K562 (cell line): ENCODE results near the gene GASK1B. TPM values are rescaled to one million over a fixed set of nuclear protein-coding genes. Genes with fewer than 3 reads are reported as not detected.

Source experiments
- ATAC-seq: fragments of 200-7000 bp; cut with Tn5 transposase; 3 replicates; pipeline ENCODE4 v1.9.1; 2020; ENCODE audit warnings: moderate library complexity
- BruUV-seq: library from RNA; stranded (reverse); fragments of 400-500 nt; replicated peaks from 2 replicates; lab custom pipeline; 2021; lab: Mats Ljungman, UMichigan
- CTCF ChIA-PET: fragments of 300-600 bp; formaldehyde crosslinking; extraction: SDS; loops from one replicate; lab custom pipeline; 2021; ENCODE audit warnings: low intra/inter-chr PET ratio; lab: Yijun Ruan, JAX
- POLR2A ChIA-PET: fragments of 300-600, 350-650 bp; sonication (Branson Sonifier 250); formaldehyde crosslinking; extraction: SDS; loops from one replicate; lab custom pipeline; 2021; ENCODE audit warnings: antibody characterized with exemption, inconsistent platforms; lab: Yijun Ruan, JAX
- DNase-seq, 4 experiments: peaks; one replicate each; pipeline versions ENCODE4 v3.0.0 to v3.0.0-alpha.2; 2011 to 2018; ENCODE audit warnings: low spot score in 3 of 4, mixed read lengths in 3 of 4; ENCODE audit errors: extremely low read depth in 1 of 4
- FAIRE-seq: peaks from 2 replicates; lab custom pipeline; 2011; peaks lifted over from hg19 to GRCh38; lab: Jason Lieb, UNC
- H2AFZ ChIP-seq: 2 replicates; pipeline ENCODE4 v1.6.0; 2011; ENCODE audit warnings: low read depth, low read length, control low read depth, inconsistent platforms
- H3K27ac ChIP-seq: fragments of 200-600 bp; 3 replicates; pipeline ENCODE4 v1.8.0; 2011; ENCODE audit warnings: low read depth, mild to moderate bottlenecking, control low read depth, inconsistent platforms, low read length, moderate library complexity, mixed read lengths; ENCODE audit errors: extremely low read depth
- H3K27me3 ChIP-seq, 2 experiments: fragments of 300-600 bp in 1 of 2; 2 replicates in 1 of 2; 3 replicates in 1 of 2; pipeline versions ENCODE4 v1.6.0 to v1.8.0; 2011; ENCODE audit warnings: inconsistent platforms in 2 of 2, low read length in 2 of 2, mild to moderate bottlenecking in 1 of 2, mixed read lengths in 1 of 2, moderate library complexity in 1 of 2; ENCODE audit not compliant: control insufficient read depth in 2 of 2, insufficient read depth in 2 of 2
- H3K36me3 ChIP-seq: fragments of 300-600 bp; 3 replicates; pipeline ENCODE4 v1.8.0; 2011; ENCODE audit warnings: mild to moderate bottlenecking, low read length, inconsistent platforms; ENCODE audit not compliant: control insufficient read depth, insufficient read depth
- H3K4me1 ChIP-seq, 2 experiments: fragments of 200-600 bp in 1 of 2; replicated peaks in 1 of 2; 2 replicates in 1 of 2; 3 replicates in 1 of 2; pipeline versions ENCODE4 v1.5.1 to v1.8.0; 2011; ENCODE audit warnings: inconsistent platforms in 2 of 2, low read length in 2 of 2, mild to moderate bottlenecking in 1 of 2, mixed read lengths in 1 of 2, moderate library complexity in 1 of 2; ENCODE audit not compliant: control insufficient read depth in 2 of 2, insufficient read depth in 2 of 2
- H3K4me2 ChIP-seq: 2 replicates; pipeline ENCODE4 v1.6.1; 2011; ENCODE audit warnings: low read length, control low read depth, inconsistent platforms, mixed read lengths; ENCODE audit not compliant: insufficient read depth
- H3K4me3 ChIP-seq: fragments of 200-600 bp; sonication (generic), shearing (Covaris generic); 2 replicates; pipeline ENCODE4 v1.5.1; 2016; ENCODE audit warnings: control low read depth, inconsistent platforms
- H3K79me2 ChIP-seq: fragments of 200-600 bp; 3 replicates; pipeline ENCODE4 v1.8.0; 2011; ENCODE audit warnings: low read length, inconsistent platforms; ENCODE audit not compliant: control insufficient read depth, insufficient read depth
- H3K9ac ChIP-seq, 2 experiments: 2 replicates each; pipeline versions ENCODE4 v1.6.0 to v1.6.1; 2011; ENCODE audit warnings: low read depth in 2 of 2, low read length in 2 of 2, control low read depth in 1 of 2, inconsistent platforms in 1 of 2, mild to moderate bottlenecking in 1 of 2, mixed read lengths in 1 of 2; ENCODE audit not compliant: insufficient read depth in 1 of 2
- H3K9me1 ChIP-seq: one replicate; pipeline ENCODE4 v1.6.0; 2011; ENCODE audit warnings: inconsistent platforms, mild to moderate bottlenecking, low read length, moderate library complexity; ENCODE audit not compliant: control insufficient read depth, insufficient read depth
- H3K9me3 ChIP-seq: replicated peaks from 2 replicates; pipeline ENCODE4 v1.5.1; 2011; ENCODE audit warnings: low read depth, low read length, inconsistent platforms; ENCODE audit not compliant: control insufficient read depth, insufficient read depth
- H4K20me1 ChIP-seq: replicated peaks from 2 replicates; pipeline ENCODE4 v1.6.1; 2011; ENCODE audit warnings: low read length, inconsistent platforms, mixed read lengths; ENCODE audit not compliant: control insufficient read depth, insufficient read depth
- ARID4B ChIP-seq: sonication (generic); formaldehyde crosslinking; IDR thresholded peaks from 2 replicates; pipeline ENCODE4 v1.8.0; 2022; ENCODE audit warnings: mild to moderate bottlenecking, missing genetic modification reagents
- CBX5 ChIP-seq: IDR thresholded peaks from 2 replicates; pipeline ENCODE4 v1.6.1; 2014; ENCODE audit warnings: low read depth, borderline replicate concordance
- EGR1 ChIP-seq: fragments of 450-650 bp; conservative IDR thresholded peaks from 2 replicates; pipeline ENCODE4 v1.6.1; 2017; ENCODE audit warnings: mild to moderate bottlenecking
- GTF2A2 ChIP-seq: IDR thresholded peaks from 2 replicates; pipeline ENCODE4 v1.6.1; 2016; ENCODE audit warnings: mild to moderate bottlenecking, missing genetic modification characterization, missing compliant biosample characterization
- HBP1 ChIP-seq: fragments of 450-650 bp; formaldehyde crosslinking; IDR thresholded peaks from 2 replicates; pipeline ENCODE4 v1.4.0; 2022; ENCODE audit warnings: missing genetic modification characterization
- POLR3A ChIP-seq: IDR thresholded peaks from 2 replicates; pipeline ENCODE4 v1.6.1; 2011; ENCODE audit warnings: borderline replicate concordance, mild to moderate bottlenecking, moderate library complexity; ENCODE audit not compliant: insufficient read length, insufficient read depth; ENCODE audit errors: extremely low read depth
- RCOR1 ChIP-seq, 2 experiments: IDR thresholded peaks; 2 replicates each; pipeline ENCODE4 v1.6.1; 2012; ENCODE audit warnings: low read depth in 2 of 2, low read length in 2 of 2, borderline replicate concordance in 1 of 2, improper control_type of control experiment in 1 of 2
- SMAD2 ChIP-seq: fragments of 150-350 bp; IDR thresholded peaks from 2 replicates; pipeline ENCODE4 v1.6.1; 2014; ENCODE audit warnings: low read depth, mild to moderate bottlenecking, low read length
- THRAP3 ChIP-seq: fragments of 450-650 bp; IDR thresholded peaks from 2 replicates; pipeline ENCODE4 v1.6.1; 2016; ENCODE audit warnings: mild to moderate bottlenecking, inconsistent platforms, borderline replicate concordance
- ZFP1 ChIP-seq: fragments of 450-650 bp; formaldehyde crosslinking; IDR thresholded peaks from 2 replicates; pipeline ENCODE4 v1.4.0; 2020; ENCODE audit warnings: mild to moderate bottlenecking, mixed read lengths
- ZNF239 ChIP-seq: fragments of 250-450 bp; sonication (Bioruptor Pico); IDR thresholded peaks from 2 replicates; pipeline ENCODE4 v1.4.0; 2020; ENCODE audit warnings: mild to moderate bottlenecking
- WGBS: fragments of 100-300 bp; shearing (Covaris generic); methylation state at CpG from one replicate; pipeline ENCODE4 v1.1.6; 2016; ENCODE audit warnings: low coverage, mixed read lengths; ENCODE audit not compliant: insufficient coverage; ENCODE audit errors: missing lambda C conversion rate; 5-methylcytosine and 5-hydroxymethylcytosine counted together
- in situ Hi-C: fragments of 300-500 bp; cut with MboI; formaldehyde crosslinking; loops from 4 replicates; pipeline ENCODE4 v1.15.0; 2018; ENCODE audit warnings: inconsistent platforms, mixed read lengths
- intact Hi-C: fragments of 100-400 bp; cut with micrococcal nuclease; formaldehyde crosslinking; loops from 2 replicates; pipeline ENCODE4 v1.14.2; 2022
- polyA plus RNA-seq, 8 experiments: library from polyadenylated mRNA; depleted of rRNA in 4 of 8; stranded (reverse) in 5 of 8; unstranded in 3 of 8; fragments of >200 nt; fragmentation: Nextera tagmentation in 2 of 8; fragmentation: Illumina TruSeq in 1 of 8; extraction: Ambion mirVana in 2 of 8; extraction: Trizol in 1 of 8; gene quantifications; 2 replicates each; pipeline versions ENCODE4 v1.2.1 to v1.2.3, GENCODE V29; 2011 to 2014; ENCODE audit warnings: inconsistent platforms in 1 of 8, missing spikeins in 1 of 8
- total RNA-seq, 7 experiments: library from RNA; depleted of rRNA in 6 of 7; stranded (reverse); fragments of >200 nt in 6 of 7; fragmentation: Illumina TruSeq in 2 of 7; extraction: Trizol in 2 of 7; gene quantifications; 2 replicates each; pipeline versions ENCODE4 v1.2.1 to v1.2.3, GENCODE V29; 2011 to 2021; ENCODE audit warnings: low replicate concordance in 1 of 7
- TF ChIP-seq, protein P1 (sequence below): fragments of 450-650 bp; IDR thresholded peaks from 2 replicates; pipeline ENCODE4 v1.6.1; 2016; ENCODE audit warnings: antibody characterized with exemption

GASK1B gene
- total and polyA plus RNA-seq, 9 of the 15 experiments (the other 6 are each of a cell fraction or from before 2014, with no cell fraction given) = 0.13 to 1.2 (median 0.61) TPM

GRCh38 chr4:158195297-158195696, 22.5 kb upstream of the GASK1B start:
- Histone ChIP-seq H3K9ac (no peak overlapping the region), H4K20me1 (no peaks in the 10 kb centered on the region), H3K9me3 (no peaks in the 10 kb centered on the region), H3K36me3 (no peaks in the 10 kb centered on the region), H3K4me2 (no peak overlapping the region), H3K27me3 (no peaks in the 10 kb centered on the region), H3K4me3 (no peak overlapping the region), H2AFZ (no peak overlapping the region), H3K4me1 (no peaks in the 10 kb centered on the region), H3K79me2 (no peaks in the 10 kb centered on the region), H3K9me1 (no peaks in the 10 kb centered on the region), H3K27ac (no peak overlapping the region)
- ChIA-PET POLR2A (no interaction called here), CTCF (interaction anchor here (0.6 to 2.6 kb wide), 3 partner anchors 58 to 61 kb away, joined by 3 to 16 read pairs (median 3); no protein-coding TSS in a partner anchor)
- in situ Hi-C loops = no loop called here
- FAIRE-seq = no peak
- no peak for DNase-seq
- intact Hi-C loops = loop anchor here (10.0 kb wide), 1 partner anchor 430 kb away; no protein-coding TSS in a partner anchor
- ATAC-seq = no peak
- WGBS = 6% methylated on average over 1 of the region's 1 CpG
- no TSS peak for BruUV-seq
- TF ChIP-seq EGR1 = no peak
- TF ChIP-seq CBX5 = no peak
- TF ChIP-seq ARID4B = no peak
- TF ChIP-seq RCOR1 (IDR thresholded peaks at IDR 0.05; ENCODE audit: borderline replicate concordance in 1 of 2, low read depth in 2 of 2, low read length in 2 of 2) = no peak
- no peak for TF ChIP-seq ZNF239
- TF ChIP-seq POLR3A = no peak
- no peak for TF ChIP-seq GTF2A2 (tag)
- TF ChIP-seq THRAP3 = no peak
- TF ChIP-seq SMAD2 = no peak
- TF ChIP-seq, protein P1, sequence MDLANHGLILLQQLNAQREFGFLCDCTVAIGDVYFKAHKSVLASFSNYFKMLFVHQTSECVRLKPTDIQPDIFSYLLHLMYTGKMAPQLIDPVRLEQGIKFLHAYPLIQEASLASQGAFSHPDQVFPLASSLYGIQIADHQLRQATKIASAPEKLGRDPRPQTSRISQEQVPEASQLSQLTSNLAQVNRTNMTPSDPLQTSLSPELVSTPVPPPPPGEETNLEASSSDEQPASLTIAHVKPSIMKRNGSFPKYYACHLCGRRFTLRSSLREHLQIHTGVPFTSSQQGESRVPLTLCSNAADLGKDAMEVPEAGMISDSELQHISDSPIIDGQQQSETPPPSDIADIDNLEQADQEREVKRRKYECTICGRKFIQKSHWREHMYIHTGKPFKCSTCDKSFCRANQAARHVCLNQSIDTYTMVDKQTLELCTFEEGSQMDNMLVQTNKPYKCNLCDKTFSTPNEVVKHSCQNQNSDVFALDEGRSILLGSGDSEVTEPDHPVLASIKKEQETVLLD = no peak
- TF ChIP-seq HBP1 (CRISPR knock-in tag) = no peak
- TF ChIP-seq ZFP1 = no peak
